ENCODE data around the gene PLA2G5.

The PLA2G5 gene

DNA sequence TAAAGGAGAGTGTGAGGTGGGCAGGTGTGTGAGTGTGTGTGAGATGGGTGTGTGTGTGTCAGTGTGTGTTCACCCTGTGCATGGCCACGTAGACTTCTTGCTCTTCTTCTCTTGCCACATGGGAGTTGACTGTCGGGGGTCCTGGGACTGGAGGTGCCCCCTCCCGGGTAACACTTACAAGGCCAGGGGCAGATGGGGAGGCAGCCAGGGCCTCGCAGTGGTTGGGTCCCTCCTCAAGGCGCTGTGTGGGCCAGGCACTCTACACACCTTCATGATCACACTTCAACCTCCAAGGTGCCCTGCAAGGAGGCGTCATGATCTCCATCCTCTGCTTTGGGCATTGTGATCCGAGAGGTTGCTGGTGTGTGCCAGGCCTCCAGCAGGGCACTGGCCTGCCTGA, 71.5 kb downstream of the PLA2G5 start:
- Histone ChIP-seq H3K4me1 (ENCODE audit: low read length) (no peaks in the 10 kb centered on the region), H3K79me2 (ENCODE audit: low read length) (no peaks in the 10 kb centered on the region), H3K27ac (ENCODE audit: low read length) (no peak overlapping the region), H3K4me2 (ENCODE audit: low read length) (no peak overlapping the region), H2AFZ (ENCODE audit: low read depth, low read length) (no peak overlapping the region), H3K9ac (ENCODE audit: low read length) (no peak overlapping the region), H3K36me3 (replicated peaks; ENCODE audit: low read depth, low read length) (no peaks in the 10 kb centered on the region), H3K4me3 (ENCODE audit: low read length) (no peak overlapping the region), H4K20me1 (ENCODE audit: insufficient read depth, low read length) (no peaks in the 10 kb centered on the region), H3K9me3 (ENCODE audit: insufficient read depth, low read length) (no peaks in the 10 kb centered on the region), H3K27me3 (ENCODE audit: low read depth, low read length) (no peaks in the 10 kb centered on the region)
- TF ChIP-seq, protein P1, sequence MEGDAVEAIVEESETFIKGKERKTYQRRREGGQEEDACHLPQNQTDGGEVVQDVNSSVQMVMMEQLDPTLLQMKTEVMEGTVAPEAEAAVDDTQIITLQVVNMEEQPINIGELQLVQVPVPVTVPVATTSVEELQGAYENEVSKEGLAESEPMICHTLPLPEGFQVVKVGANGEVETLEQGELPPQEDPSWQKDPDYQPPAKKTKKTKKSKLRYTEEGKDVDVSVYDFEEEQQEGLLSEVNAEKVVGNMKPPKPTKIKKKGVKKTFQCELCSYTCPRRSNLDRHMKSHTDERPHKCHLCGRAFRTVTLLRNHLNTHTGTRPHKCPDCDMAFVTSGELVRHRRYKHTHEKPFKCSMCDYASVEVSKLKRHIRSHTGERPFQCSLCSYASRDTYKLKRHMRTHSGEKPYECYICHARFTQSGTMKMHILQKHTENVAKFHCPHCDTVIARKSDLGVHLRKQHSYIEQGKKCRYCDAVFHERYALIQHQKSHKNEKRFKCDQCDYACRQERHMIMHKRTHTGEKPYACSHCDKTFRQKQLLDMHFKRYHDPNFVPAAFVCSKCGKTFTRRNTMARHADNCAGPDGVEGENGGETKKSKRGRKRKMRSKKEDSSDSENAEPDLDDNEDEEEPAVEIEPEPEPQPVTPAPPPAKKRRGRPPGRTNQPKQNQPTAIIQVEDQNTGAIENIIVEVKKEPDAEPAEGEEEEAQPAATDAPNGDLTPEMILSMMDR (IDR thresholded peaks at IDR 0.05; ENCODE audit: low read depth, low read length) = no peak
- no peak for TF ChIP-seq EZH2phosphoT487 (IDR thresholded peaks at IDR 0.05; ENCODE audit: low read depth)
